ENCODE measurements around the gene KMO. TPM values are rescaled to one million over a fixed set of nuclear protein-coding genes. Genes with fewer than 3 reads are reported as not detected.
A peak's percentile ranks its signal among the peaks of the same experiment; 100 is the strongest.

KMO gene
- total RNA-seq, 1 donor from 2014 or later, result 0.82 TPM

DNA sequence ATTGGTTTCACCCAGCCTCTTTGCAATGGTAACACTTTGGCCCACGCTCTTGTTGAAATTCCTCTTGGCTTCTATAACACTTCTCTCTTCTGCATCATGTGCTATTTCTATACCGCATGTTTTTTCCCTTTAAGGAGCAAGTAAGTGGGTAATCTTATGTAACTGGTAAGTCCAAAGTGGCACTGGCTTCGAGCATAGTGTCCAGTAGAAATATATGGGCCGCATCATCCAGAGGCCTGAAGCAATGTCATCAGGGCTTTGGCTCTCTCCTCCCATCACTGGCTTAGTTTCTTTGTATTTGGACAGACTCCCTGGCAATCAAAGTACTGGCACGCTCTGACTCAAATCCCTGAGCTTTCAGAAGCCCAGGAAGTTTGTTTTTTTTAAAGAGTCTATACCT is 90.5 kb downstream of the KMO start:
- FAIRE-seq (no peak), DNase-seq (ENCODE audit: low spot score in 2 of 2) (no peak)

DNA sequence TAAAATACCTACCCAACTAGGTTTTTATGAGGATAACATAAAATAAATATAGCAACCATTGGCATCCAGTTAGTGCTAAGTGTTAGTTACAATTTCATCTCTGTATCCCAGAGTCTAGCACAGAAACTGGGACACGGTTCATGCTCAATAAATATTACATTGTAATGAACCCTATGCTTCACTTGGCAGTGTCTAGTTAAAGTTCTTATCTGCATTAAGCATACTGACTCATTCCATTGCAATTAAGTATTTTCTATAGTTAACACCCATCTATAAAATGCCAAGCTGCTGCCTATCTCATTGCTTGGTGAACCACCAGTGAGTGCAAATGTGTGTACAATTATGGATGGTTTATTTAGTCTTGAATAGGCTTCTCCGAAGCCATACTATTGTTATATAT is 92.8 kb downstream of the KMO start:
- DNase-seq (ENCODE audit: low spot score in 2 of 2) (no peak), FAIRE-seq (no peak)

DNA sequence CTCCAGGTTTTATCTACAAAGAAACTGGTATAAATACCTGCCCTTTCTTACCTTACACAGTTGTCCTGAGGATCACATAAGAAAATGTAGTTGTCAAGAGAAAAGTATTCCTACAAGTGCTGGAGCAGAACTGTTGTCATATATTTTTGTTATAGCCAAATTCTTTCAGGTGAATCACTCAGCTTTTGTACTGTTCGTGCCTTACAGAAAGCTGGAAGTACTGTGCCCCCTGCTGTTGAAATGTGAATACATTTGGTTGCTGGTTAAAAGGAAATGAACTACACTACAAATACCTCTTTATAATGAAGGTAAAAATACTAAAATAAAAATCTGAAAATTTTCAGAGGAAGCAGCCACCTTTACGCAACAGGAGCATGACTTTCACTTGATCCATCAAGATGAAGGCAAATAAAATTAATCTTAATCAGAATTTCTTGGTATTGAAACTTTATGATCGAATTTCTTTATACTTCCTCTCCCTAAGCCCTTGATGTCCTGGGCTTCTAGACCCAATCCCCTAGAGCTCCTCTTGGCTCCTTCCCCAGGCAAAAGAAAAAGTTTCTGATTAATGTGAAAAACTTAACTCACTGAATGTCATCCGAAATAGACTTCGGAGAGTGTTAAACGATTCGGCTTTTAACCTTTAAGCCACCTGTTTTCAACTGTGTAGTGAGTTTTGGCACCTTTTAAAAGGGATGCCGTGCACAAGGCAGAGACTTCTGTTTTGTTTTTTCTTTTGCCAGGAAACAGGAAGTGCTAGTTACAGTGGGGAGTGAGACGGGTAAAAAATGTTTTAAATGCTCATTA is 95.5 kb downstream of the KMO start:
- DNase-seq (ENCODE audit: low spot score in 2 of 2), result no peak
- no peak for FAIRE-seq

DNA sequence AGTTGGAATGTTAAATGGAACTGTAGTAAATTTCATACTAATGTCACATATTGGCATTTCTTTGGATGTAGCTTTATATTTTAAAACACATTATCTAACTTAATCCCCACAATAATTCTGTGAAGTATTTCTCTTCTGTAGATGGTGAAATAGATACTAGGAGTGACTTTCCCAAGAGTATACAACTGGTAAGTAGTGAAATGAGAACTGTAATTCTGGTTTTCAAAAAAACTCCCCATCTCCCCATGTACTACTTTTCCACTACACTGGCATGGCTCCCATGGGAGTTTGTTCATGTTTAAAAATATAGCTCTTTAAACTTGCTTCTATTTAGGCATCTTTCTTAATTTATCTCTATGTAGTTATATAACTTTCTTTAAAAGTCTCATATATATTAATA is 97.8 kb downstream of the KMO start:
- no peak for FAIRE-seq
- DNase-seq (ENCODE audit: low spot score in 2 of 2), result no peak

DNA sequence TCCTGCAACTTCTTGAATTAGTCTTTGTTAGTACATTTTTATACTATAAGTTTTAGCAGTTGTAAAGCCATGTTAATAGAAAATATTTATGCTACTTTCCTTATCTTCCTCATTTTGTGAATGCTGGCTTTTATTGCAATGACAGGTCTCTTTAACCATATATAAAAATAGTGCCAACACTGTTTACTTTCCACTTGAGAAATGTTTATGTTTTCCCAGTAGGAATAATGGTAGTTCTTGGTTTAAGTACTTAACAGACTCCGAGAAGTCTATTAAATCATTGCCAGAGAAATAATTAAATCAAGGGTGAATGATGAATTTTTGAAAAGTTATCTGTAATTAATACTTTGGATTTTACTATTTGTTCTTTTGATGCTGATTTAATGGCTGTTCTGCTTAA is 98.3 kb downstream of the KMO start:
- DNase-seq (ENCODE audit: low spot score in 2 of 2) (no peak), FAIRE-seq (no peak)

DNA sequence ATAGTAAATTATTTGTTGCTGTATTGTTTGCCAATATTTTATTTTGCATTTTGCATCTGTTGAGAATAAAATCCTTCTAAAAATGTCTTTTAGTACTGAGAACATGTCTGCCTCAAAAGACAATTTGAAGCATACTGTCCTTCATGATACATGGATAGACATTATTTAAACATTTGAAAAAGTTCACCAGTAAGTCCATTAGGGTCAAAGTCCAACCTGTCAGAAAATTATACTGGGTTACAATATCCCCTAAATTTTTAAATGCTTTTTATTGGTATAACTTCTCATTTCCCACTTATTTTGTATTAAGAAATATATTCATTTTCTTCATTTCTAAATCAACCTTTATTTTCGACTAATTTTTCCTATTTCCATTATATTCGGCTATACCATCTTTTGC is 98.7 kb downstream of the KMO start:
- DNase-seq (ENCODE audit: low spot score in 2 of 2), result no peak
- FAIRE-seq, result no peak

DNA sequence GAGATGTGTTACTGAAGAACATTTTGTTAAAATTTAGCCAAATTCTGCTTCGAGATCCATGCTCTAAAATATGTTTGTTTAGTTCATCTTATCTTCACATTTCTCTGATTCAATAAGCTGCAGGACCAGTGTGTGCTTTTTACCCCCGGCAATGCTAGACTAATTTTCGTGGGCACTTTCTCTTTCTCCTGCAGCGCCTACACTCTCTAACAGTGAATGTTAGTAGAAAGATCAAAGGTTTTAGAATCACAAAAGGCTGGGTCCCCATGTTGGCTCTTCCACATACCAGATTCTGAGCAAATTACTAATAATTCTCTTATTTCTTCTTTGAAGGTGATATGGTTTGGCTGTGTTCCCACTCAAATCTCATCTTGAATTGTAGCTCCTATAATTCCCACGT is 99.5 kb downstream of the KMO start:
- FAIRE-seq (no peak), DNase-seq (ENCODE audit: low spot score in 2 of 2) (no peak)

DNA sequence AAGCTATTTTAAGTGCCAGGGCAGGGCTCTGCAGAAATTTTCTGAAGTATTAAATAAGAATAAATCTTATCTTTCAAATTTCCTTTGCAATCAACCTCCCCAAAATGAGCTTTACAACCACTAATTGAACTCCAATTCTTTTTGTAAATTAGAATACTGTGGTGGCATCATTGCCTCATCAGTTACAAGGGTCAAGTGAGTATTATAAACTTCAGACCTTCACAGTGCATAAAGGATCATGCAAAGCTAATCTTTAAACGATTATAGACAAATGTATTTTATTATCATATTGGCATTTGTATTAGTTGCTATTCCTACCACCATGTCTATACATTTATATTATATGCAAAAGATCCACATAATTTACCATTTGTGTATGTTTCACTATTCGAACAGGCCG is 100.8 kb downstream of the KMO start:
- DNase-seq (ENCODE audit: low spot score in 2 of 2) (no peak), FAIRE-seq (no peak)

DNA sequence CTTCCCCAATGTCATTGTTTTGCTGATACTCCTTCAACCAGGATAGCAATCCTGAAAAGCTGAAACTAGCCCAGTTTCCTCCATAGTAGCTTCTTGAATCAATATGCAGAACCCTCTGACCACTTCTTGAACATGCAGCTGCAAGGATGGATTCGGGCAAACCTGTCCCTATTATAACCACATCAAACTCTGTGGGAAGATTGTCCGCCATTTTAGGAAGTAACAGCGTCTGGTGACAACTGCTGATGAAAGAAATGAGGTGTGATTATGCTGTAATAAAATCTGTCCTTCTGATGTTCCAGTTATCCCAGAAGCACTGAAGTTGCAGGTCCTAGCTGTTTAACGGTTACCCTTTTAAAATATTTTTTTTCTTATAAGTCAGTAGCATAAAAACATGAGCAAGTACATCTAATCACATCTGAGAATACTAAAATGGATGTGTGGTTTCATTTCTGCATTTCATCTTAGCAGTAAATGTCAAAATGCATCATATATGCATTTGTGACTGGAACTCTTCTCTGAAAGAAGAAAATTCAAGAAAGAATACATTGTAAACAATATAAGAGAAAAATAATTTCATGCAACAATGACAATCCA is 103.5 kb downstream of the KMO start:
- no peak for DNase-seq (ENCODE audit: low spot score in 2 of 2)
- no peak for FAIRE-seq

DNA sequence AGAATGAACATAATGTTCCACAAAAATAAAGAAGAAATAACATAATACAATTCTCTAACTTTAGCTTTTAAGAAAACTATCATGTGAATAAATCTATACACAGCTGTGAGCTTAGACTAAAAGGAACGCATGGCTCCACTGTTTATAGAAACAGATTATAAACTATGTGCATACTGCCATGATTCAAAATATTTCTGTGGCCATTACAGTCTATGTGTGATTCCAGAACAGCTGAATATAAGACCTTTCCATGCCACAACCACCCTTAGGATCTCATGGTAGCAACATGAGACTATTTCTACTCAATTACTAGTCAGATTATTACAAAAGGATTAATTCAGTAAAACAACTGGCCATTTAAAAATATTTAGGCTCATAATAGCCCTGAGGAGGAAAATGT is 104.1 kb downstream of the KMO start:
- FAIRE-seq (no peak), DNase-seq (ENCODE audit: low spot score in 2 of 2) (no peak)

DNA sequence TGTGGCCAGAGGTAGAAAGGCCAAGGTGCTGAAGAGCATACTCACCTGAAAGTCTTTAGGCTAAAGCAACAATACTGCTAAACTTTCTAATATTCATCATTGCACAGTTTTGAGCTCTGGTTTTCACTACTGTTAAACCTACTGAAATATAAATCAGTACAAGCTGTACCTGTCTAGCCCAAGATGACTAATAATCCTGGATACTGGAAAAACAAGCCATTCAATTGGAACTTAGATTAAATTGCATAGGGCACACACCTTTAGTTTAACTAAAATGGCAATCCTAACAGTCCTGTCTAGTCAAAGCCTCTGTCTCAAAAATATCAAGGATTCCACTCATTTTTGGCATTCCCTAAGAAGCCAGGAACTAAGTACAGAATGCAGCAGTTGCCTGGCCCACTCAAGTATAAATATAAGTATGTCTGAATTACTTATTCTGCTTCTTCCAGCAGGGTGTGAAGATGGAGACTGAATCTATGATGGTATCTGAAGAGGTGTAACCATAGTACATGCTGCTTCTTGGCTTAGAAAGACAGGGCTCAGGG is 104.9 kb downstream of the KMO start:
- no peak for DNase-seq (ENCODE audit: low spot score in 2 of 2)
- FAIRE-seq, result no peak

DNA sequence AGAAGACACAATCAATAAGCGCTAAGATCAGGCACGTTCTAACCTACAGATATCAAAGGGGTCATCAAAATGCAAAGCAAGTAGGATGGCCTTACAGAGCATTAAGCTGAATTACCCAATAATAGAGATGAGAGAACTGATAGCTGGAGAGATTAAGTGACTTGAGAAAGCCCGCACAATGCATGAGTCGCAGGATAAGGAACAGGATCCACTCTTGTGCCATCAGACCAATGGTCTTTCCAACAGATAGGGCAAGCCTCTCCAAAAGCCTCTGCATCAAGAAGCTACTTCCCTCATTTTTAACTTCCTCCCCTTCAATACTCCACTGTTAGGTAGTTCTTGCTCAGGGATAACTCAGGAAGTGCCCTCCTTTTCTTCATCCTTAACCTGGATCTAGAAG is 105.4 kb downstream of the KMO start:
- DNase-seq (ENCODE audit: low spot score in 2 of 2), result no peak
- FAIRE-seq, result no peak

DNA sequence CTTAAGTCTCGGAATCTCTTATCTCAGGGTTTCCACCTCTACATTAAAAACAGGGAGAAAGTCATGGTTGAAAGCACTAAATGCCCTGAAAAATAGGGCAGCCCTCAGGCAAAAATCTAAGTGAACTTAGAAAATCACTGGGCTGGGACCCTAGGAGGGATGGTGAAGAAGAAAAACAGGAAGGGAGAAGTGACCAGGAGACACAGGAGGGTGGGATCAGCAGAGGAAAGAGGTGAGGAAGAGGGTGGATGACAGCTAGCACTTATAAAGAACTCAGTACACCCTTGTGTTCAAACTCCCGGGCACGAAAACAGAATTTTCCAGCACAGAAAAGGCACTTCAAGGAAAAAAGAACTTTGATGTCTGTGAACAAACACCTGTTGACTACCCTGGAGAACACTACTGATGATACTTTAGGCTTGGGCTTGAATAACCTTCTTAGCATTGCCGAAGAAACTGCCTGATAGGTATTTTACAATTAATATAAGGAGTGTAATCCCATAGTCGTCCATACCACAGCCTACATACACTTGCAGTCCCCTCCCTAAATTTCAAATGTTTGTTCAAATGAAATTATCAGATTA is 106.0 kb downstream of the KMO start:
- DNase-seq (ENCODE audit: low spot score in 2 of 2), result no peak
- FAIRE-seq, result no peak

DNA sequence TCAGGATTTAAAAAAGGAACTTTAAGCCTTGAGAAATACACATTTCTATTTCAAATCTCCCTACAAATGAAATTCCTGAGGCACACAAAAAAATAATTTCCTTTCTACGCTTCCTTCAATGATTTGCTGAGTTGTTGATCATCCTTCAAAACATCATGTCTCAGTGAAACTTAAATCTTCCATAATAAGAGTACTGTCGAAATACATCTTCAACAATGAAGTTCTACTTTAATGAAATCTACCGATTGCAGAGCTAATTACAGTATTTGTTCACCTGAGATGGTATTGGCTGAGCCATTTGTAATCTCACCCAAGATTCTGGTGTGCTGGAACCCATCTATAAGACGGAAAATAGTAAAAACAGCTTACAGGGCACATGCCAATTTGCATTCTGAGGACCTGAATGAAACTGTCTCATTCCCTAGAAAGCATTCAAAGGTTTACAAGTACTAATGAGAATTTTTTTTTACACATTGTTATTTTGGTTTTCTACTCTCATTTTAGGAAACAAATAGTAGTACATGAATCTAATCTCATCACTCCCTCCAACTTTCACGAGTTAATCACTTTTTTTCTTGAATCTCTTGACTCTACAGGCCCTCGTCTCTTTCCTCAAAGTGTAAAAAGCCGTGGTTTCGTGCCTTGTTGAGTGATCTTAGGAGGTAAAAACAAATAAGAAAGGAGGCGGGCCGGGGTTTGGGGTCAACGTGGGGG is 106.9 kb downstream of the KMO start:
- DNase-seq (ENCODE audit: low spot score in 2 of 2) (no peak), FAIRE-seq (no peak)

DNA sequence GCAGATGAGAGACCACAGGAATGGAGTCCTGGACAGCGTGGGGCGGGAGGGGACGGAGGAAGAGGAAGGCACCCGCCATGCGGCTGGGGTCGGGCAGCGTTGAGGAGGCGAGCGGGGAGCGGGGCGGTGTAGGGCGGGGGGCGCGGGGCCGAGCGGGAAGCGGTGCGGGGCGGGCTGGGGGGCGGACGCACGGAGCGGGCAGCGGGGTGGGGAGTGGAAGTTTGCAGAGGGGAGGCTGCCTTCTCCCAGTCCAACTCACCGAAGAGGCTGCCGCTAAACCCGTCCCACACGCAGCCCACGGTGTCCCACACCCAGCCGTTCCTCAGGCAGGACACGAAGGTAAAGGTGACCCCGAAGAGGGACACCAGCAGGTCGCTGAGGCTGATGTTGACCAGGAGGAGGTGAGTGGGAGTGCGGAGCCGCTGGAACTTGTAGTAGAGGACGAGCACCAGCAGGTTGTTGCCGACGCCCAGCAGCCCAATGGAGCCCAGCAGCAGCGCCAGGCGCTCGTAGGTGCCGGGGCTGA is 107.5 kb downstream of the KMO start:
- FAIRE-seq (no peak), DNase-seq (ENCODE audit: low spot score in 2 of 2) (no peak)

DNA sequence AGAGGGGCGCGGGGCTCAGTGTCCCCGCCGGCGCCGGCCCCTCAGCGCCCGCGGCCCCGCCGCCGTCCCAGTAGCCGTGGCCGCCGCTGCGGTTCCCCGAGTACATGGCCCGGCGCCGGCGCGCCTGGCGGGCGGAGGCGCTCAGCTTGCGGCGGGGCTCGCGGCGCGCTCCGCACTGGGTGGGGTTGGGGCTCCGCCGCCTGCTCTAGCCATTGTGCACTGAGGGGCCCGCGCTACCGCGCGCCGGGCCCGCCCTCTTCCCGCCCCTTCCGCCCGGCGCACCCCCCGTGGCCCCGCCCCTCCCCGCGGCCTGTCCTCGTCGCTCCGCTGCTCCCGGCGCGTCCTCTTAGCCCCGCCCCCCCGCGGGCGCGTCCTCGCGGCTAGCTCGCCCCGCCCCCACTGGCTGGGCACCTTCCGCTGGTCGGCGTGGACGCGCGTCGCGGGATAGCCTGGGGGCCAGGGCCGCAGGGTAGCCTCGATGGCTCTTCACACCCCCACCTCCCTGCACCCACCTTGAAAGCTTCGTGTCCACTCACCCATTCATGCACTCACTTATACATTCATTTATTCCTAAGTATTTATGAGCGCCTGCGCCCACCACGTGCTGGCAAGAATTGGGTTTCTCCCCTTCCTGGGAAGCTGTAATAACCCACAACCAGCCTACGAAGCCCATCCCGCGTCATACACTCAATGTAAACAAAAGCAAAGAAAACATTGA is 108.1 kb downstream of the KMO start, which contains the start of the genes CHML and OPN3:
TSS of gene CHML (minus strand) at position 221 of the 718 bp plus-strand sequence. CDS start 4,603 bp downstream, outside the sequence.
TSS of gene OPN3 (minus strand) at position 221 of the 718 bp plus-strand sequence. CDS start at position 106, 115 bp downstream.
- no peak for FAIRE-seq
- DNase-seq (ENCODE audit: low spot score in 2 of 2), result peak; percentile 97

DNA sequence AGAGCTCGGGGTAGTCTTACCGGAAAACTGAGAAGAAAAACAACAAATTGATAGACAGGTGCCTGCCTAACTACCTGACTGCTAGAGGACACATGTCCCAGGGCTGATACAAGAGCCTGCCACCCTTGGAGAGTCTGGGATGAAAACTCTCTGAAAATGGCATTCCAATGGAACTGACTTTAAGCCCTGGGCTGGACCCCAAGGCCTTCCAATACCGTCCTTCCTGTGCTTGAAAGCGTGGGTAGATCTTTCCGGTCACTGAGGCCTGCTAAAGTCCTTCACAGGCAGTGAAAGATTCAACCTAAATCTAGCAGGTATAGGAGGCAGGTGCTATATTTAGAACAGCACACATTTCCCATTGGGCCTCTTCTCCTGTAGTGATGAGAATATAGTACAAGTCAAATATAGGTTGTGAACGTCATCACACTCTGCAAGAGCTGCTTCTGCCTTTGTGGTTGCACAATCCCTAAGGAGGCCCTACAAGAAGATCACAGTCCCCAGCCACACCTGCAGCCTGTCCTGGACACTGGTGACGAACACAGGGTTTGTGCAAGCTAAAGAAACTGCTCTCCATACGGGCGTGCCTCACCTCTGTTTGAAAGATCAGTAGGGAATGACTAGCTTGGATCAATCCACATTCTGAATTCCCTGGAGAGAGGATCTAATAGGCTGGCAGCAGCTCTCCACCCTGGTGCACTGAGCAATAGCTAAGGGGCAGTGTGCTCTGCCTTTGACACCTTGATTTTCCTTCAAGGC is 108.9 kb downstream of the KMO start:
- FAIRE-seq (no peak), DNase-seq (ENCODE audit: low spot score in 2 of 2) (no peak)

DNA sequence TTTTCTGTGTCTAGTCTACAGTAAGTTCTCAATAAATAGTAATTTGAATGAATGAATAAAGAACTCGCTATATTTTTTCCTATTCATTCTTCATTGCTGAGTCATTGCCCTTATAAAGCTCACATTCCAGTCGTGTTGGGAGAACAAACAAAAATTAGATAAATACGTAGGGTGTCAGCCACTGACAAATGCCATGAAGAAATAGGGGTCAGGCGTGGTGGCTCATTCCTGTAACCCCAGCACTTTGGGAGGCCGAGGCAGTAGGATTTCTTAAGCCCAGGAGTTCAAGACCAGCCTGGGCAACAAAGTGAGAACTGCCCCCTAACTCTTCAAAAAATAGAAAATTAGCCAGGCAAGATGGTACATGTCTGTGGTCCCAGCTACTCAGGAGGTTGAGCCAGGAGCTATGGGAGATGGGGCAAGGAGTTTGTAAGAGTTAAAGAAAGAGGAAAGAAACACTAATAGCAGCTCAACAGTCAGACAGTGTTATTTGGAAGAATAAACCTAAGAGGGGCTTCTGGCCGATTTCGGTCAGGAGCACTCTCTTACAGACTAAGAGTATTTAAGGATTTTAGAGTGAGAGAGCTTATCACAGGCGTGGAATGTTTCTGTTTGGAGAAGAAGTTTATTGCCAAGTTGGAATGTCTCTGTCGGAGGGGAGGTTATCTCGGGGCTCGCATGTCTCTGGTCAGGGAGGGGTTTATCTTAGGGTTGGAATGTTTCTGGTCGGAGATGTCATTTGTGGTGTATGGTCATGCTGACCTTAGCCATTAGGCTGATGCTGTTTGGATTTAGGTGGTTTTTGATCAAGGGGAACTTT is 109.8 kb downstream of the KMO start:
- FAIRE-seq, result no peak
- no peak for DNase-seq (ENCODE audit: low spot score in 2 of 2)
